Loucy (cell line): Measurements from ENCODE around the gene TMTC2.

Experiments used
- CTCF ChIP-seq: fragments of 200-600 bp; sonication (generic); conservative IDR thresholded peaks from 2 replicates; pipeline ENCODE4 v1.5.1; 2014; ENCODE audit warnings: mild to moderate bottlenecking, antibody characterized with exemption, low read length
- EZH2phosphoT487 ChIP-seq: fragments of 200-600 bp; IDR thresholded peaks from 2 replicates; pipeline ENCODE4 v1.6.1; 2018; ENCODE audit warnings: antibody characterized with exemption, mild to moderate bottlenecking, moderate library complexity, borderline replicate concordance

GRCh38 chr12:82896979-82897378 is 210.3 kb downstream of the TMTC2 start:
- TF ChIP-seq CTCF (no peak), EZH2phosphoT487 (no peak)
